DOHH2 (cell line): ENCODE results near the gene HSH2D.

ENCODE experiments used
- EZH2phosphoT487 ChIP-seq: fragments of 200-600 bp; sonication (generic); IDR thresholded peaks from 2 replicates; pipeline ENCODE4 v1.6.1; 2017; ENCODE audit warnings: borderline replicate concordance, mild to moderate bottlenecking, antibody characterized with exemption, low read length, moderate library complexity, mixed read lengths
- TF ChIP-seq, protein P1 (sequence below): fragments of 200-600 bp; sonication (generic); IDR thresholded peaks from one replicate; pipeline ENCODE4 v1.5.1; 2014; ENCODE audit warnings: antibody characterized with exemption, mild to moderate bottlenecking, low read depth, low read length; ENCODE audit not compliant: poor library complexity, severe bottlenecking

DNA sequence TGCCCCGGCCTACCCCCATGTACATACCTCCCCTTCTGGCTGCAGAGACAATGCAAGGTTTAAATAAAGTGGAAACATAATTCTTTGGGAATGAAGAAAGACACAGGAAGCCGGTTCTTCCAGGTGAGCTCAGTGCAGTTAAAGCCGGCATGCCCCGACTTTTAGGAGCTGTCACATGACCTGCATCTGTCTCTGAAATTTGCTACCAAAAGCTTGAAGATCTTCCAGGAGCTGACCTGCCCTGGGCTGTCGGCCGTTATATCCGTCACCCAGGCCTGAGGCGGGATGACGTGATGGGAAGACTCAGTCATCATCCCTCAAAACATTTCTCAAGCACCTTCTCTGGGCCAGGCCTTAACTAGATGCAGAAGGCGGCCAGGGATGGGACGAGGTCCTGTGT is 21.5 kb upstream of the HSH2D start:
- no peak for TF ChIP-seq EZH2phosphoT487
- TF ChIP-seq, protein P1, sequence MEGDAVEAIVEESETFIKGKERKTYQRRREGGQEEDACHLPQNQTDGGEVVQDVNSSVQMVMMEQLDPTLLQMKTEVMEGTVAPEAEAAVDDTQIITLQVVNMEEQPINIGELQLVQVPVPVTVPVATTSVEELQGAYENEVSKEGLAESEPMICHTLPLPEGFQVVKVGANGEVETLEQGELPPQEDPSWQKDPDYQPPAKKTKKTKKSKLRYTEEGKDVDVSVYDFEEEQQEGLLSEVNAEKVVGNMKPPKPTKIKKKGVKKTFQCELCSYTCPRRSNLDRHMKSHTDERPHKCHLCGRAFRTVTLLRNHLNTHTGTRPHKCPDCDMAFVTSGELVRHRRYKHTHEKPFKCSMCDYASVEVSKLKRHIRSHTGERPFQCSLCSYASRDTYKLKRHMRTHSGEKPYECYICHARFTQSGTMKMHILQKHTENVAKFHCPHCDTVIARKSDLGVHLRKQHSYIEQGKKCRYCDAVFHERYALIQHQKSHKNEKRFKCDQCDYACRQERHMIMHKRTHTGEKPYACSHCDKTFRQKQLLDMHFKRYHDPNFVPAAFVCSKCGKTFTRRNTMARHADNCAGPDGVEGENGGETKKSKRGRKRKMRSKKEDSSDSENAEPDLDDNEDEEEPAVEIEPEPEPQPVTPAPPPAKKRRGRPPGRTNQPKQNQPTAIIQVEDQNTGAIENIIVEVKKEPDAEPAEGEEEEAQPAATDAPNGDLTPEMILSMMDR: no peak
